ENCODE measurements around the gene FOXJ2. TPM values are rescaled to one million over a fixed set of nuclear protein-coding genes. Genes with fewer than 3 reads are reported as not detected.
A peak's percentile ranks its signal among the peaks of the same experiment; 100 is the strongest.

FOXJ2 gene
- total RNA-seq, 1 experiment from 2014 or later: 5.5 TPM

DNA sequence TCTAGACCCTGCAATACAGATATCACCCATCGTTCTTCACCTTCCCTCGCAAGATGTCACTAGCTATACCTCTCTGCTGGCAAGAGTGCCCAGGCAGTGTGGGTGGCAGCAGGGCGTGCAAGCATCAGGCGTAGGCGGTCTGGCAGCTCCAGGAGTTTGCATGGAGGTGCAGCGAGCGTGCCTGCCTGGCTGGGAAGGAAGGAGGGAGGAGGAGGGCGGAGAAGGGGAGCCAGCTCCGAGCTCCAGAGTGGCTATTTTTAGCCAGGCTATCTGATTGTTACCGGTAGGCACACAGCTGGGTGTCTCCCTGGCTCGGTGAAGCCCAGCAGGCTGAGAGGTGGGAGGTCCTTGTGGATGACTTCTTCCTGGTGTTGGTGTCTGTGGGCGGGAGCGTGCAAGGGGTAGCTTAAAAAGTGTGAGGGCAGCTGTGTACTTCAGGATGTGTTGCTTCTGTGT is 6.2 kb downstream of the FOXJ2 start:
- Histone ChIP-seq H2BK15ac (ENCODE audit: low read depth, low read length) (no peak overlapping the region), H4K20me1 (ENCODE audit: control insufficient read depth, insufficient read depth, insufficient read length) (no peaks in the 10 kb centered on the region), H3K4ac (ENCODE audit: low read depth, low read length) (no peak overlapping the region), H2BK120ac (ENCODE audit: low read depth, low read length, poor library complexity, severe bottlenecking) (no peak overlapping the region), H2BK20ac (ENCODE audit: low read depth, low read length, poor library complexity, severe bottlenecking) (no peak overlapping the region), H3K79me1 (ENCODE audit: insufficient read depth, low read depth, low read length, poor library complexity, severe bottlenecking) (no peaks in the 10 kb centered on the region), H3K4me2 (ENCODE audit: insufficient read depth, insufficient read length, low read length) (peak overlapping the region; percentile 54), H3K23ac (ENCODE audit: insufficient read length, low read depth, low read length) (no peak overlapping the region), H3K18ac (ENCODE audit: insufficient read length, low read depth, low read length) (no peak overlapping the region), H3K79me2 (ENCODE audit: insufficient read depth, low read length) (no peaks in the 10 kb centered on the region; the same call in 1 of the 2 replicates), H3K9ac (ENCODE audit: extremely low read depth, insufficient read length, low read length) (peak overlapping the region; percentile 1), H3K27ac (ENCODE audit: insufficient read length, low read depth, low read length) (no peak overlapping the region), H4K5ac (ENCODE audit: insufficient read length, low read depth, low read length) (no peak overlapping the region), H2AFZ (ENCODE audit: low read length) (no peak overlapping the region), H3K4me1 (ENCODE audit: insufficient read depth, low read length) (peaks cover 27% of the 10 kb centered on the region; the same call in 1 of the 2 replicates), H2BK12ac (ENCODE audit: insufficient read length, low read depth, low read length) (no peak overlapping the region), H3K56ac (ENCODE audit: insufficient read length, low read depth, low read length) (no peak overlapping the region), H4K91ac (ENCODE audit: insufficient read length, low read depth, low read length) (no peak overlapping the region), H4K8ac (replicated peaks; ENCODE audit: insufficient read length, low read depth, low read length) (no peak overlapping the region), H2AK5ac (ENCODE audit: insufficient read length, low read length) (no peak overlapping the region), H3K23me2 (ENCODE audit: insufficient read length, low read depth, low read length, poor library complexity, severe bottlenecking) (peaks cover 5% of the 10 kb centered on the region), H3K9me3 (ENCODE audit: control insufficient read depth, low read depth, low read length) (no peaks in the 10 kb centered on the region), H3K14ac (ENCODE audit: insufficient read depth, low read length) (no peak overlapping the region; the same call in 1 of the 2 replicates), H3K27me3 (ENCODE audit: insufficient read depth, low read length) (no peaks in the 10 kb centered on the region), H2BK5ac (ENCODE audit: insufficient read length, low read length) (no peak overlapping the region), H3T11ph (ENCODE audit: low read length) (no peak overlapping the region)
- no peaks in the 10 kb centered on the region for H3K9me3 Mint-ChIP-seq
- TF ChIP-seq, protein P1, sequence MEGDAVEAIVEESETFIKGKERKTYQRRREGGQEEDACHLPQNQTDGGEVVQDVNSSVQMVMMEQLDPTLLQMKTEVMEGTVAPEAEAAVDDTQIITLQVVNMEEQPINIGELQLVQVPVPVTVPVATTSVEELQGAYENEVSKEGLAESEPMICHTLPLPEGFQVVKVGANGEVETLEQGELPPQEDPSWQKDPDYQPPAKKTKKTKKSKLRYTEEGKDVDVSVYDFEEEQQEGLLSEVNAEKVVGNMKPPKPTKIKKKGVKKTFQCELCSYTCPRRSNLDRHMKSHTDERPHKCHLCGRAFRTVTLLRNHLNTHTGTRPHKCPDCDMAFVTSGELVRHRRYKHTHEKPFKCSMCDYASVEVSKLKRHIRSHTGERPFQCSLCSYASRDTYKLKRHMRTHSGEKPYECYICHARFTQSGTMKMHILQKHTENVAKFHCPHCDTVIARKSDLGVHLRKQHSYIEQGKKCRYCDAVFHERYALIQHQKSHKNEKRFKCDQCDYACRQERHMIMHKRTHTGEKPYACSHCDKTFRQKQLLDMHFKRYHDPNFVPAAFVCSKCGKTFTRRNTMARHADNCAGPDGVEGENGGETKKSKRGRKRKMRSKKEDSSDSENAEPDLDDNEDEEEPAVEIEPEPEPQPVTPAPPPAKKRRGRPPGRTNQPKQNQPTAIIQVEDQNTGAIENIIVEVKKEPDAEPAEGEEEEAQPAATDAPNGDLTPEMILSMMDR (conservative IDR thresholded peaks at IDR 0.05): no peak
- WGBS (ENCODE audit: extremely low coverage, insufficient read length, low lambda C conversion rate): no CpG with 5 or more reads among the region's 13 CpGs
- H3K27me3 Mint-ChIP-seq (ENCODE audit: low read depth): peaks cover 3% of the 10 kb centered on the region
- peak overlapping the region; percentile 41 to 61 for H3K4me3 Mint-ChIP-seq
- H3K4me1 Mint-ChIP-seq: peaks cover 52 to 56% of the 10 kb centered on the region in 2 experiments
- H3K27ac Mint-ChIP-seq: no peak overlapping the region; a peak in 1 of 7 replicates
- peaks cover 1 to 25% (median 15%) of the 10 kb centered on the region in 3 experiments; a peak in 5 of 7 replicates for H3K36me3 Mint-ChIP-seq (ENCODE audit: insufficient read depth in 1 of 3, low read depth in 3 of 3)
- DNase-seq: peak; percentile 89

Measured in H9 (cell line).